Activated CD8-positive, alpha-beta T cell treated with anti-CD3 and anti-CD28 coated beads, Interleukin-2, amount 10 ng/mL, durations not matched to agents 7 days and 5 days (primary cell): ENCODE data around the gene AP2M1. TPM values are rescaled to one million over a fixed set of nuclear protein-coding genes. Genes with fewer than 3 reads are reported as not detected.
A peak's percentile ranks its signal among the peaks of the same experiment; 100 is the strongest.

Experiments used
- ATAC-seq: fragments of 150-1000 bp; cut with Tn5 transposase; one replicate; pipeline ENCODE4 v1.10.0; 2021; ENCODE audit warnings: moderate library complexity
- CTCF ChIA-PET: fragments of 350-600 bp; sonication (Branson Sonifier 250); formaldehyde crosslinking; loops from one replicate; lab custom pipeline; 2021; ENCODE audit warnings: antibody characterized with exemption; lab: Charles Lee
- POLR2A ChIA-PET: fragments of 350-600 bp; sonication (Branson Sonifier 250); formaldehyde crosslinking; loops from one replicate; lab custom pipeline; 2021; ENCODE audit warnings: antibody characterized with exemption; lab: Charles Lee
- DNase-seq: peaks from one replicate; pipeline ENCODE4 v3.0.0-alpha.2; 2020
- H3K27ac Mint-ChIP-seq: one replicate; pipeline ENCODE4 v1.8.0; 2021; ENCODE audit warnings: mild to moderate bottlenecking, mixed read lengths
- H3K27me3 Mint-ChIP-seq: one replicate; pipeline ENCODE4 v1.8.0; 2021; ENCODE audit warnings: low read depth, mixed read lengths
- H3K36me3 Mint-ChIP-seq: one replicate; pipeline ENCODE4 v1.8.0; 2021; ENCODE audit warnings: low read depth, mixed read lengths
- H3K4me1 Mint-ChIP-seq: one replicate; pipeline ENCODE4 v1.8.0; 2021; ENCODE audit warnings: low read depth, mixed read lengths
- H3K4me3 Mint-ChIP-seq: one replicate; pipeline ENCODE4 v1.8.0; 2021; ENCODE audit warnings: mild to moderate bottlenecking, mixed read lengths
- H3K9me3 Mint-ChIP-seq: one replicate; pipeline ENCODE4 v1.8.0; 2022; ENCODE audit warnings: mixed read lengths; ENCODE audit not compliant: insufficient read depth
- total RNA-seq, 2 experiments: library from RNA; stranded (reverse); gene quantifications; one replicate each; pipeline ENCODE4 v1.2.3, GENCODE V29; 2021

The AP2M1 gene
- total RNA-seq, 2 experiments from 2014 or later = 228 to 231 TPM

GRCh38 chr3:184172681-184173373 lies 1.8 kb upstream of the AP2M1 start:
- no peak for DNase-seq
- H3K9me3 Mint-ChIP-seq = no peaks in the 10 kb centered on the region
- ATAC-seq = no peak
- H3K4me1 Mint-ChIP-seq = peaks cover 28% of the 10 kb centered on the region
- ChIA-PET POLR2A (interaction anchor here (0.6 kb wide), 1 partner anchor 261 kb away, joined by 6 read pairs; no protein-coding TSS in a partner anchor), CTCF (interaction anchor here (0.6 to 1.5 kb wide), 3 partner anchors 54 to 635 kb away, joined by 3 to 7 read pairs (median 3); partner anchors contain the start of gene EEF1AKMT4)
- H3K27me3 Mint-ChIP-seq = no peaks in the 10 kb centered on the region
- H3K36me3 Mint-ChIP-seq = peaks cover 17% of the 10 kb centered on the region
- H3K4me3 Mint-ChIP-seq = no peak overlapping the region
- H3K27ac Mint-ChIP-seq = no peak overlapping the region

GRCh38 chr3:184173374-184173722 lies 1.3 kb upstream of the AP2M1 start:
- Mint-ChIP-seq H3K9me3 (no peaks in the 10 kb centered on the region), H3K27ac (no peak overlapping the region), H3K36me3 (peaks cover 21% of the 10 kb centered on the region), H3K4me3 (no peak overlapping the region), H3K27me3 (no peaks in the 10 kb centered on the region), H3K4me1 (peaks cover 31% of the 10 kb centered on the region)
- CTCF ChIA-PET = interaction anchor here (0.6 to 1.5 kb wide), 3 partner anchors 18 to 635 kb away, joined by 3 to 7 read pairs (median 4); partner anchors contain the start of genes DVL3 and EEF1AKMT4
- DNase-seq = no peak
- POLR2A ChIA-PET = interaction anchor here (0.6 to 1.0 kb wide), 2 partner anchors 18 to 262 kb away, joined by 3 to 6 read pairs; partner anchors contain the start of gene DVL3
- no peak for ATAC-seq

GRCh38 chr3:184174284-184174645 lies 390 bp upstream of the AP2M1 start:
- H3K4me3 Mint-ChIP-seq = peak overlapping the region; percentile 87
- DNase-seq = no peak
- H3K36me3 Mint-ChIP-seq = peaks cover 27% of the 10 kb centered on the region
- ATAC-seq = peak; percentile 12
- H3K9me3 Mint-ChIP-seq = no peaks in the 10 kb centered on the region
- peak overlapping the region; percentile 86 for H3K27ac Mint-ChIP-seq
- no peaks in the 10 kb centered on the region for H3K27me3 Mint-ChIP-seq
- POLR2A ChIA-PET = interaction anchor here (0.5 to 1.0 kb wide), 3 partner anchors 10 to 156 kb away, joined by 3 to 5 read pairs (median 3); partner anchors contain the start of gene DVL3
- CTCF ChIA-PET = interaction anchor here (1.0 to 1.8 kb wide), 3 partner anchors 19 to 53 kb away, joined by 4 to 6 read pairs (median 4); partner anchors contain the start of genes DVL3 and EIF2B5
- H3K4me1 Mint-ChIP-seq = peaks cover 31% of the 10 kb centered on the region

- DNase-seq (peak; percentile 26), ATAC-seq (no peak)
- Mint-ChIP-seq H3K36me3 (peaks cover 36% of the 10 kb centered on the region), H3K4me1 (peaks cover 31% of the 10 kb centered on the region), H3K27me3 (no peaks in the 10 kb centered on the region), H3K9me3 (no peaks in the 10 kb centered on the region), H3K4me3 (peak overlapping the region; percentile 87), H3K27ac (peak overlapping the region; percentile 75)
- POLR2A ChIA-PET = interaction anchor here (1.0 to 1.6 kb wide), 2 partner anchors 9 to 10 kb away, joined by 5 to 7 read pairs; partner anchors contain the start of gene ABCF3
- CTCF ChIA-PET = interaction anchor here (1.0 to 1.8 kb wide), 2 partner anchors 40 to 52 kb away, joined by 4 to 6 read pairs; partner anchors contain the start of gene EIF2B5
These were observed 851 bp downstream of the AP2M1 start for GRCh38 chr3:184175506-184175905.

- Mint-ChIP-seq H3K9me3 (no peaks in the 10 kb centered on the region), H3K4me1 (peaks cover 31% of the 10 kb centered on the region), H3K27me3 (no peaks in the 10 kb centered on the region), H3K27ac (peak overlapping the region; percentile 75), H3K36me3 (peaks cover 37% of the 10 kb centered on the region), H3K4me3 (peak overlapping the region; percentile 87)
- POLR2A ChIA-PET = interaction anchor here (1.2 to 1.6 kb wide), 2 partner anchors 10 to 11 kb away, joined by 3 to 7 read pairs; partner anchors contain the start of gene ABCF3
- CTCF ChIA-PET = no interaction called here
- no peak for ATAC-seq
- no peak for DNase-seq
These were observed 1.3 kb downstream of the AP2M1 start for GRCh38 chr3:184175981-184176376.

GRCh38 chr3:184176377-184177330 lies 2.0 kb downstream of the AP2M1 start:
- CTCF ChIA-PET = interaction anchor here (1.1 kb wide), 1 partner anchor 36 kb away, joined by 3 read pairs; no protein-coding TSS in a partner anchor
- peaks cover 37% of the 10 kb centered on the region for H3K36me3 Mint-ChIP-seq

GRCh38 chr3:184177331-184177731 lies 2.7 kb downstream of the AP2M1 start:
- H3K27me3 Mint-ChIP-seq = no peaks in the 10 kb centered on the region
- no peak for DNase-seq
- H3K36me3 Mint-ChIP-seq = peaks cover 39% of the 10 kb centered on the region
- ChIA-PET CTCF (interaction anchor here (1.1 kb wide), 1 partner anchor 37 kb away, joined by 3 read pairs; no protein-coding TSS in a partner anchor), POLR2A (interaction anchor here (1.1 to 1.2 kb wide), 2 partner anchors 8 to 10 kb away, joined by 3 read pairs; no protein-coding TSS in a partner anchor)
- no peak for ATAC-seq
- peaks cover 31% of the 10 kb centered on the region for H3K4me1 Mint-ChIP-seq
- no peak overlapping the region for H3K4me3 Mint-ChIP-seq
- no peaks in the 10 kb centered on the region for H3K9me3 Mint-ChIP-seq
- no peak overlapping the region for H3K27ac Mint-ChIP-seq

More at GRCh38 chr3:184176377-184177330, 2.0 kb downstream of the AP2M1 start:
- peak overlapping the region; percentile 87 for H3K4me3 Mint-ChIP-seq
- POLR2A ChIA-PET = interaction anchor here (1.2 kb wide), 1 partner anchor 10 kb away, joined by 3 read pairs; no protein-coding TSS in a partner anchor
- no peaks in the 10 kb centered on the region for H3K27me3 Mint-ChIP-seq
- no peaks in the 10 kb centered on the region for H3K9me3 Mint-ChIP-seq
- no peak overlapping the region for H3K27ac Mint-ChIP-seq
- DNase-seq (no peak), ATAC-seq (no peak)
- peaks cover 31% of the 10 kb centered on the region for H3K4me1 Mint-ChIP-seq

GRCh38 chr3:184177767-184178306 lies 3.2 kb downstream of the AP2M1 start:
- ATAC-seq (no peak), DNase-seq (no peak)
- Mint-ChIP-seq H3K36me3 (peaks cover 41% of the 10 kb centered on the region), H3K27me3 (no peaks in the 10 kb centered on the region), H3K4me1 (peaks cover 31% of the 10 kb centered on the region), H3K9me3 (no peaks in the 10 kb centered on the region), H3K4me3 (no peak overlapping the region), H3K27ac (no peak overlapping the region)
- POLR2A ChIA-PET = interaction anchor here (1.1 kb wide), 1 partner anchor 8 kb away, joined by 3 read pairs; no protein-coding TSS in a partner anchor
- CTCF ChIA-PET = interaction anchor here (1.0 kb wide), 1 partner anchor 33 kb away, joined by 3 read pairs; no protein-coding TSS in a partner anchor

GRCh38 chr3:184178521-184179138 lies 4.0 kb downstream of the AP2M1 start:
- H3K27ac Mint-ChIP-seq = no peak overlapping the region
- POLR2A ChIA-PET = no interaction called here
- no peak for ATAC-seq
- peaks cover 47% of the 10 kb centered on the region for H3K36me3 Mint-ChIP-seq
- H3K4me1 Mint-ChIP-seq = peaks cover 30% of the 10 kb centered on the region
- no peak for DNase-seq
- CTCF ChIA-PET = interaction anchor here (1.0 kb wide), 1 partner anchor 34 kb away, joined by 3 read pairs; no protein-coding TSS in a partner anchor
- H3K27me3 Mint-ChIP-seq = no peaks in the 10 kb centered on the region
- H3K4me3 Mint-ChIP-seq = no peak overlapping the region
- no peaks in the 10 kb centered on the region for H3K9me3 Mint-ChIP-seq

- no peak overlapping the region for H3K27ac Mint-ChIP-seq
- ATAC-seq = no peak
- no peak overlapping the region for H3K4me3 Mint-ChIP-seq
- POLR2A ChIA-PET = interaction anchor here (1.1 kb wide), 1 partner anchor 24 kb away, joined by 4 read pairs; no protein-coding TSS in a partner anchor
- no peaks in the 10 kb centered on the region for H3K27me3 Mint-ChIP-seq
- H3K36me3 Mint-ChIP-seq = peaks cover 58% of the 10 kb centered on the region
- H3K4me1 Mint-ChIP-seq = peaks cover 30% of the 10 kb centered on the region
- CTCF ChIA-PET = no interaction called here
- DNase-seq = no peak
- H3K9me3 Mint-ChIP-seq = no peaks in the 10 kb centered on the region
These were observed 5.5 kb downstream of the AP2M1 start for GRCh38 chr3:184180165-184180564.
